Measurements from ENCODE around the gene CD7. TPM values are rescaled to one million over a fixed set of nuclear protein-coding genes. Genes with fewer than 3 reads are reported as not detected.

The CD7 gene
- polyA plus RNA-seq, 3 donors = 0.38 to 3.6 (median 0.42) TPM

GRCh38 chr17:82271401-82271800 lies 46.0 kb downstream of the CD7 start:
- intact Hi-C loops (cut with micrococcal nuclease) = no loop called here
- Histone ChIP-seq H3K4me3 (replicated peaks in 1 of 3; ENCODE audit: low read depth in 2 of 3, low read length in 3 of 3) (peak overlapping the region in 1 of 3 experiments; percentile 81), H3K27me3 (ENCODE audit: control insufficient read depth in 2 of 2, insufficient read depth in 2 of 2, low read length in 2 of 2) (no peaks in the 10 kb centered on the region), H3K9me3 (replicated peaks in 1 of 2; ENCODE audit: control insufficient read depth in 1 of 2, insufficient read depth in 1 of 2, low read length in 2 of 2) (no peaks in the 10 kb centered on the region), H3K9ac (ENCODE audit: insufficient read depth, low read length, poor library complexity, severe bottlenecking) (no peak overlapping the region), H4K20me1 (ENCODE audit: insufficient read depth, low read length) (peaks cover 63% of the 10 kb centered on the region), H2AFZ (ENCODE audit: insufficient read depth, low read depth, low read length, poor library complexity, severe bottlenecking) (no peak overlapping the region), H3K79me2 (ENCODE audit: insufficient read depth, low read length) (peaks cover 77% of the 10 kb centered on the region), H3K27ac (ENCODE audit: low read depth in 1 of 2, low read length in 2 of 2) (peak overlapping the region in 1 of 2 donors; percentile 35), H3K4me1 (ENCODE audit: control insufficient read depth in 1 of 2, insufficient read depth in 2 of 2, low read length in 2 of 2) (peaks cover 52 to 77% of the 10 kb centered on the region in 2 donors), H3K36me3 (replicated peaks in 1 of 2; ENCODE audit: control insufficient read depth in 1 of 2, insufficient read depth in 2 of 2, low read length in 2 of 2) (peaks cover 28 to 50% of the 10 kb centered on the region in 2 donors), H3K4me2 (replicated peaks; ENCODE audit: extremely low read depth, low read length, poor library complexity, severe bottlenecking) (peak overlapping the region; percentile 79)
- Mint-ChIP-seq H3K36me3 (peaks cover 56 to 64% of the 10 kb centered on the region in 2 donors), H3K4me1 (peaks cover 74% of the 10 kb centered on the region), H3K4me3 (peak overlapping the region in 1 of 2 donors; percentile 98), H3K27me3 (ENCODE audit: low read depth in 3 of 3) (peaks cover 0 to 3% (median 0%) of the 10 kb centered on the region in 3 donors), H3K9me3 (no peaks in the 10 kb centered on the region), H3K27ac (peak overlapping the region in 2 of 7 donors; percentile 93)
- DNase-seq = no peak
- 94% methylated on average over 3 of the region's 6 CpGs for WGBS (ENCODE audit: insufficient coverage)
- TF ChIP-seq CTCF (IDR thresholded peaks at IDR 0.05) = no peak

- peaks cover 60 to 68% of the 10 kb centered on the region in 2 donors for H3K36me3 Mint-ChIP-seq
- H3K4me1 Mint-ChIP-seq = peaks cover 74% of the 10 kb centered on the region
- no peak overlapping the region for H3K9ac ChIP-seq (ENCODE audit: insufficient read depth, low read length, poor library complexity, severe bottlenecking)
- peaks cover 52 to 77% of the 10 kb centered on the region in 2 donors for H3K4me1 ChIP-seq (ENCODE audit: control insufficient read depth in 1 of 2, insufficient read depth in 2 of 2, low read length in 2 of 2)
- peaks cover 0 to 3% (median 0%) of the 10 kb centered on the region in 3 donors for H3K27me3 Mint-ChIP-seq (ENCODE audit: low read depth in 3 of 3)
- H3K4me2 ChIP-seq (replicated peaks; ENCODE audit: extremely low read depth, low read length, poor library complexity, severe bottlenecking) = no peak overlapping the region
- intact Hi-C loops (cut with micrococcal nuclease) = no loop called here
- H3K4me3 Mint-ChIP-seq = peak overlapping the region in 1 of 2 donors; percentile 34
- H2AFZ ChIP-seq (ENCODE audit: insufficient read depth, low read depth, low read length, poor library complexity, severe bottlenecking) = no peak overlapping the region
- peak overlapping the region in 1 of 2 donors; percentile 41 for H3K27ac ChIP-seq (ENCODE audit: low read depth in 1 of 2, low read length in 2 of 2)
- no peaks in the 10 kb centered on the region for H3K27me3 ChIP-seq (ENCODE audit: control insufficient read depth in 2 of 2, insufficient read depth in 2 of 2, low read length in 2 of 2)
- peak overlapping the region in 6 of 7 donors; percentile 46 to 93 (median 77) for H3K27ac Mint-ChIP-seq
- WGBS (ENCODE audit: insufficient coverage) = 100% methylated on average over 1 of the region's 12 CpGs
- TF ChIP-seq CTCF (IDR thresholded peaks at IDR 0.05) = no peak
- no peaks in the 10 kb centered on the region for H3K9me3 ChIP-seq (replicated peaks in 1 of 2; ENCODE audit: control insufficient read depth in 1 of 2, insufficient read depth in 1 of 2, low read length in 2 of 2)
- no peaks in the 10 kb centered on the region for H3K9me3 Mint-ChIP-seq
- H3K4me3 ChIP-seq (replicated peaks in 1 of 3; ENCODE audit: low read depth in 2 of 3, low read length in 3 of 3) = no peak overlapping the region
- H3K79me2 ChIP-seq (ENCODE audit: insufficient read depth, low read length) = peaks cover 85% of the 10 kb centered on the region
- no peak for DNase-seq
- H4K20me1 ChIP-seq (ENCODE audit: insufficient read depth, low read length) = peaks cover 70% of the 10 kb centered on the region
- peaks cover 36 to 58% of the 10 kb centered on the region in 2 donors for H3K36me3 ChIP-seq (replicated peaks in 1 of 2; ENCODE audit: control insufficient read depth in 1 of 2, insufficient read depth in 2 of 2, low read length in 2 of 2)
These were observed 46.8 kb downstream of the CD7 start for GRCh38 chr17:82270651-82271050.

Data from CD14-positive monocyte (primary cell).